ENCODE data around the gene UBASH3B.

DNA sequence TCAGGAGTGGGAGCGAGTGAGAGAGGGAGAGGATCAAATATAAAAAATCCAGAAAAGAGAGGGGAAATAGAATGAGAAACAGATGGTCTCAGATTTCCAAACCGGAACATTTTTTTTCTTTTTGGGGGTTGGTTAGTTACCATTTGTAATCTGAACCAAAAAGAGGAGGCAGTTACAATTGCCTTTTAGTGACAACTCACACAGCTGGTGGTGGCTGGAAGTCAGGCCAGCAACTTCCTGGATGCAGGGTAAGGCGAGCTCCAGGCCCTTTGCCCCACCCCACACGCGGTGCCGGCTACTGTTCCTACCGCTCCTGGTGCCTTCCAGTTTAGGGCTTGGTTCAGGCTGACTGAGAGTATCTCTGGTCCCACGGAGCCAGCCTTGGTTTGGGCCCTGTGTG lies 21.0 kb upstream of the UBASH3B start:
- TF ChIP-seq TAF1 (IDR thresholded peaks at IDR 0.05; ENCODE audit: borderline replicate concordance, insufficient read depth, low read length) (peak; percentile 60; the same call in 1 of the 2 replicates), POLR2AphosphoS5 (IDR thresholded peaks at IDR 0.05; ENCODE audit: low read depth, low read length) (peak; percentile 62)

Measured in PFSK-1 (cell line).